KMS-11 (cell line): ENCODE data around the gene DAZAP1.

Source experiments
- H2AFZ ChIP-seq: fragments of 200-600 bp; sonication (generic); 2 replicates; pipeline ENCODE4 v1.6.1; 2016; ENCODE audit warnings: antibody characterized with exemption, mixed run types, low read depth
- H3K27ac ChIP-seq: fragments of 200-600 bp; sonication (generic); 2 replicates; pipeline ENCODE4 v1.6.1; 2016; ENCODE audit warnings: mild to moderate bottlenecking, mixed run types
- H3K27me3 ChIP-seq: fragments of 200-600 bp; sonication (generic); 2 replicates; pipeline ENCODE4 v1.6.1; 2017; ENCODE audit warnings: mild to moderate bottlenecking, low read depth, mixed run types, moderate library complexity; ENCODE audit not compliant: insufficient read depth
- H3K36me3 ChIP-seq: fragments of 200-600 bp; sonication (generic); 2 replicates; pipeline ENCODE4 v1.6.1; 2017; ENCODE audit warnings: mild to moderate bottlenecking, mixed run types; ENCODE audit not compliant: insufficient read depth
- H3K4me1 ChIP-seq: fragments of 200-600 bp; sonication (generic); 2 replicates; pipeline ENCODE4 v1.6.1; 2016; ENCODE audit warnings: mild to moderate bottlenecking, low read depth, mixed run types; ENCODE audit not compliant: poor library complexity, severe bottlenecking
- H3K4me2 ChIP-seq: fragments of 200-600 bp; sonication (generic); 2 replicates; pipeline ENCODE4 v1.7.0; 2016; ENCODE audit warnings: mild to moderate bottlenecking, mixed run types
- H3K4me3 ChIP-seq: fragments of 200-600 bp; sonication (generic); IDR thresholded peaks from 2 replicates; pipeline ENCODE4 v1.6.1; 2017; ENCODE audit warnings: low read depth, low read length, mixed read lengths; ENCODE audit not compliant: insufficient read depth
- H3K79me2 ChIP-seq: fragments of 200-600 bp; sonication (generic); 2 replicates; pipeline ENCODE4 v1.6.1; 2016; ENCODE audit warnings: low read depth, mixed run types; ENCODE audit not compliant: insufficient read depth
- H3K9ac ChIP-seq: fragments of 200-600 bp; sonication (generic); 2 replicates; pipeline ENCODE4 v1.6.1; 2016; ENCODE audit warnings: mild to moderate bottlenecking, mixed run types
- H4K20me1 ChIP-seq: fragments of 200-600 bp; sonication (generic); 2 replicates; pipeline ENCODE4 v1.6.1; 2016; ENCODE audit warnings: mild to moderate bottlenecking, mixed run types; ENCODE audit not compliant: insufficient read depth
- CTCF ChIP-seq: fragments of 200-600 bp; sonication (generic); conservative IDR thresholded peaks from 2 replicates; pipeline ENCODE4 v1.6.1; 2017; ENCODE audit warnings: low read depth, mild to moderate bottlenecking, antibody characterized with exemption, low read length, moderate library complexity, mixed read lengths

DAZAP1 gene

GRCh38 chr19:1412323-1412923, 5.0 kb downstream of the DAZAP1 start:
- peaks cover 96% of the 10 kb centered on the region for H3K79me2 ChIP-seq
- H3K27me3 ChIP-seq = no peaks in the 10 kb centered on the region
- H3K9ac ChIP-seq = no peak overlapping the region
- no peak overlapping the region for H3K27ac ChIP-seq
- no peak overlapping the region for H3K4me2 ChIP-seq
- H4K20me1 ChIP-seq = peaks cover 56% of the 10 kb centered on the region
- H3K4me1 ChIP-seq = peaks cover 29% of the 10 kb centered on the region
- H3K36me3 ChIP-seq = no peaks in the 10 kb centered on the region
- no peak overlapping the region for H2AFZ ChIP-seq
- TF ChIP-seq CTCF = no peak
- no peak overlapping the region for H3K4me3 ChIP-seq

GRCh38 chr19:1412995-1413800, 5.8 kb downstream of the DAZAP1 start:
- Histone ChIP-seq H3K79me2 (peaks cover 100% of the 10 kb centered on the region), H3K36me3 (no peaks in the 10 kb centered on the region), H2AFZ (no peak overlapping the region), H3K4me2 (no peak overlapping the region), H4K20me1 (peaks cover 61% of the 10 kb centered on the region), H3K4me1 (peaks cover 29% of the 10 kb centered on the region), H3K4me3 (no peak overlapping the region), H3K27me3 (no peaks in the 10 kb centered on the region), H3K9ac (no peak overlapping the region), H3K27ac (no peak overlapping the region)
- no peak for TF ChIP-seq CTCF

- peaks cover 8% of the 10 kb centered on the region for H3K4me1 ChIP-seq
- H3K27ac ChIP-seq = no peak overlapping the region
- H3K27me3 ChIP-seq = no peaks in the 10 kb centered on the region
- H3K79me2 ChIP-seq = peaks cover 89% of the 10 kb centered on the region
- no peaks in the 10 kb centered on the region; the same call in 1 of the 2 replicates for H3K36me3 ChIP-seq
- H2AFZ ChIP-seq = no peak overlapping the region
- H3K9ac ChIP-seq = no peak overlapping the region
- H3K4me3 ChIP-seq = no peak overlapping the region
- TF ChIP-seq CTCF = no peak
- peaks cover 34% of the 10 kb centered on the region for H4K20me1 ChIP-seq
- no peak overlapping the region for H3K4me2 ChIP-seq
Measured at GRCh38 chr19:1416014-1416841, 8.8 kb downstream of the DAZAP1 start.

GRCh38 chr19:1417145-1417544, 9.8 kb downstream of the DAZAP1 start:
- Histone ChIP-seq H2AFZ (no peak overlapping the region), H3K4me3 (no peak overlapping the region), H3K4me2 (no peak overlapping the region), H4K20me1 (peaks cover 28% of the 10 kb centered on the region), H3K9ac (no peak overlapping the region), H3K27me3 (no peaks in the 10 kb centered on the region), H3K36me3 (no peaks in the 10 kb centered on the region; the same call in 1 of the 2 replicates), H3K27ac (no peak overlapping the region), H3K4me1 (peaks cover 6% of the 10 kb centered on the region), H3K79me2 (peaks cover 82% of the 10 kb centered on the region)
- TF ChIP-seq CTCF = no peak
